ENCODE data around the gene ABHD10. TPM values are rescaled to one million over a fixed set of nuclear protein-coding genes. Genes with fewer than 3 reads are reported as not detected.
A peak's percentile ranks its signal among the peaks of the same experiment; 100 is the strongest.

The ABHD10 gene
- total RNA-seq, 1 experiment from 2014 or later: 41.8 TPM

- Mint-ChIP-seq H3K4me1 (ENCODE audit: low read depth, unreplicated experiment) (peaks cover 7% of the 10 kb centered on the region), H3K36me3 (ENCODE audit: insufficient read depth, unreplicated experiment) (no peaks in the 10 kb centered on the region), H3K9me3 (ENCODE audit: unreplicated experiment) (no peaks in the 10 kb centered on the region), H3K27ac (ENCODE audit: unreplicated experiment) (peak overlapping the region; percentile 88), H3K4me3 (ENCODE audit: unreplicated experiment) (peak overlapping the region; percentile 84), H3K27me3 (ENCODE audit: insufficient read depth, unreplicated experiment) (no peaks in the 10 kb centered on the region)
- no peaks in the 10 kb centered on the region for H3K9me3 ChIP-seq
- H3K36me3 ChIP-seq (ENCODE audit: control insufficient read depth, insufficient read depth, low read length): no peaks in the 10 kb centered on the region; the same call in 1 of the 2 replicates
- intact Hi-C loops (cut with micrococcal nuclease; ENCODE audit: unreplicated experiment): no loop called here
- H3K4me3 ChIP-seq (ENCODE audit: low read depth, low read length): peak overlapping the region; percentile 79
- ChIA-PET CTCF (interaction anchor here (1.0 to 2.0 kb wide), 9 partner anchors 9 to 402 kb away, joined by 3 to 25 read pairs (median 8); no protein-coding TSS in a partner anchor), POLR2A (interaction anchor here (1.0 to 1.5 kb wide), 7 partner anchors 10 to 241 kb away, joined by 3 to 7 read pairs (median 5); partner anchors contain the start of gene C3orf52)
- TSS peak; percentile 49 for BruUV-seq (replicated peaks)
- no peaks in the 10 kb centered on the region for H3K27me3 ChIP-seq (replicated peaks; ENCODE audit: control insufficient read depth, insufficient read depth, low read length)
- no peaks in the 10 kb centered on the region; the same call in 1 of the 2 replicates for H3K4me1 ChIP-seq
- no peak for TF ChIP-seq CTCF (IDR thresholded peaks at IDR 0.05; ENCODE audit: insufficient read depth in 1 of 2, low read depth in 1 of 2, low read length in 1 of 2, severe bottlenecking in 1 of 2, unreplicated experiment in 1 of 2)
- no peak for DNase-seq
Measured at GRCh38 chr3:111979434-111980038, 710 bp downstream of the ABHD10 start.

- H3K4me1 ChIP-seq: no peaks in the 10 kb centered on the region; the same call in 1 of the 2 replicates
- H3K27me3 Mint-ChIP-seq (ENCODE audit: insufficient read depth, unreplicated experiment): no peaks in the 10 kb centered on the region
- H3K9me3 Mint-ChIP-seq (ENCODE audit: unreplicated experiment): no peaks in the 10 kb centered on the region
- no peak overlapping the region for H3K4me3 ChIP-seq (ENCODE audit: low read depth, low read length)
- no peaks in the 10 kb centered on the region; the same call in 1 of the 2 replicates for H3K36me3 ChIP-seq (ENCODE audit: control insufficient read depth, insufficient read depth, low read length)
- ChIA-PET POLR2A (no interaction called here), CTCF (interaction anchor here (0.8 kb wide), 1 partner anchor 63 kb away, joined by 4 read pairs; no protein-coding TSS in a partner anchor)
- peaks cover 7% of the 10 kb centered on the region for H3K36me3 Mint-ChIP-seq (ENCODE audit: insufficient read depth, unreplicated experiment)
- DNase-seq: no peak
- no peak overlapping the region for H3K4me3 Mint-ChIP-seq (ENCODE audit: unreplicated experiment)
- intact Hi-C loops (cut with micrococcal nuclease; ENCODE audit: unreplicated experiment): no loop called here
- peaks cover 7% of the 10 kb centered on the region for H3K4me1 Mint-ChIP-seq (ENCODE audit: low read depth, unreplicated experiment)
- H3K27ac Mint-ChIP-seq (ENCODE audit: unreplicated experiment): no peak overlapping the region
- TF ChIP-seq CTCF (IDR thresholded peaks at IDR 0.05; ENCODE audit: insufficient read depth in 1 of 2, low read depth in 1 of 2, low read length in 1 of 2, severe bottlenecking in 1 of 2, unreplicated experiment in 1 of 2): no peak
- H3K27me3 ChIP-seq (replicated peaks; ENCODE audit: control insufficient read depth, insufficient read depth, low read length): no peaks in the 10 kb centered on the region
- H3K9me3 ChIP-seq: no peaks in the 10 kb centered on the region
- BruUV-seq (replicated peaks): no TSS peak
Measured at GRCh38 chr3:111980716-111981456, 2.1 kb downstream of the ABHD10 start.

GRCh38 chr3:111981457-111981763 lies 2.6 kb downstream of the ABHD10 start:
- no peak for DNase-seq
- CTCF ChIA-PET: interaction anchor here (0.8 kb wide), 1 partner anchor 62 kb away, joined by 4 read pairs; no protein-coding TSS in a partner anchor
- no peaks in the 10 kb centered on the region for H3K9me3 Mint-ChIP-seq (ENCODE audit: unreplicated experiment)
- peaks cover 7% of the 10 kb centered on the region for H3K4me1 Mint-ChIP-seq (ENCODE audit: low read depth, unreplicated experiment)
- no peaks in the 10 kb centered on the region for H3K27me3 Mint-ChIP-seq (ENCODE audit: insufficient read depth, unreplicated experiment)
- Histone ChIP-seq H3K9me3 (no peaks in the 10 kb centered on the region), H3K36me3 (ENCODE audit: control insufficient read depth, insufficient read depth, low read length) (no peaks in the 10 kb centered on the region; the same call in 1 of the 2 replicates), H3K4me1 (no peaks in the 10 kb centered on the region; the same call in 1 of the 2 replicates), H3K4me3 (ENCODE audit: low read depth, low read length) (no peak overlapping the region), H3K27me3 (replicated peaks; ENCODE audit: control insufficient read depth, insufficient read depth, low read length) (no peaks in the 10 kb centered on the region)
- H3K27ac Mint-ChIP-seq (ENCODE audit: unreplicated experiment): no peak overlapping the region
- H3K36me3 Mint-ChIP-seq (ENCODE audit: insufficient read depth, unreplicated experiment): peaks cover 12% of the 10 kb centered on the region
- no peak overlapping the region for H3K4me3 Mint-ChIP-seq (ENCODE audit: unreplicated experiment)
- intact Hi-C loops (cut with micrococcal nuclease; ENCODE audit: unreplicated experiment): no loop called here
- POLR2A ChIA-PET: no interaction called here
- no TSS peak for BruUV-seq (replicated peaks)
- TF ChIP-seq CTCF (IDR thresholded peaks at IDR 0.05; ENCODE audit: insufficient read depth in 1 of 2, low read depth in 1 of 2, low read length in 1 of 2, severe bottlenecking in 1 of 2, unreplicated experiment in 1 of 2): no peak

All from Caco-2 (cell line).